A549 (cell line): ENCODE results near the gene CDIP1.

Experiments
- CHD2 ChIP-seq: fragments of 150-350 bp; IDR thresholded peaks from 2 replicates; pipeline ENCODE4 v1.6.1; 2014; ENCODE audit warnings: low read length; ENCODE audit not compliant: partially characterized antibody
- HOXA7 ChIP-seq: fragments of 250-450 bp; sonication (Bioruptor Pico); IDR thresholded peaks from 2 replicates; pipeline ENCODE4 v1.5.0; 2020; ENCODE audit warnings: mild to moderate bottlenecking, moderate library complexity
- JUN ChIP-seq, 2 experiments: fragments of >200 bp; sonication (Bioruptor Twin); formaldehyde crosslinking; IDR thresholded peaks; 2 replicates in 1 of 2; 3 replicates in 1 of 2; pipeline ENCODE4 v1.6.1; 2016 to 2017
- MYC ChIP-seq: IDR thresholded peaks from 2 replicates; pipeline ENCODE4 v1.6.1; 2012; ENCODE audit warnings: mild to moderate bottlenecking, inconsistent platforms, low read length, improper control_type of control experiment, borderline replicate concordance
- POLR2A ChIP-seq: IDR thresholded peaks from 2 replicates; pipeline ENCODE4 v1.6.1; 2012; ENCODE audit warnings: mild to moderate bottlenecking, low read length
- TF ChIP-seq, protein P1 (sequence below): fragments of >200 bp; sonication (Bioruptor Twin); formaldehyde crosslinking; IDR thresholded peaks from 3 replicates; pipeline ENCODE4 v1.5.1; 2016

GRCh38 chr16:4564661-4565267 lies 26.2 kb upstream of the CDIP1 start:
- no peak for TF ChIP-seq CHD2
- TF ChIP-seq MYC, result no peak
- TF ChIP-seq JUN (IDR thresholded peaks at IDR 0.05), result no peak
- TF ChIP-seq POLR2A, result no peak
- TF ChIP-seq HOXA7 (CRISPR knock-in tag), result no peak
- TF ChIP-seq, protein P1, sequence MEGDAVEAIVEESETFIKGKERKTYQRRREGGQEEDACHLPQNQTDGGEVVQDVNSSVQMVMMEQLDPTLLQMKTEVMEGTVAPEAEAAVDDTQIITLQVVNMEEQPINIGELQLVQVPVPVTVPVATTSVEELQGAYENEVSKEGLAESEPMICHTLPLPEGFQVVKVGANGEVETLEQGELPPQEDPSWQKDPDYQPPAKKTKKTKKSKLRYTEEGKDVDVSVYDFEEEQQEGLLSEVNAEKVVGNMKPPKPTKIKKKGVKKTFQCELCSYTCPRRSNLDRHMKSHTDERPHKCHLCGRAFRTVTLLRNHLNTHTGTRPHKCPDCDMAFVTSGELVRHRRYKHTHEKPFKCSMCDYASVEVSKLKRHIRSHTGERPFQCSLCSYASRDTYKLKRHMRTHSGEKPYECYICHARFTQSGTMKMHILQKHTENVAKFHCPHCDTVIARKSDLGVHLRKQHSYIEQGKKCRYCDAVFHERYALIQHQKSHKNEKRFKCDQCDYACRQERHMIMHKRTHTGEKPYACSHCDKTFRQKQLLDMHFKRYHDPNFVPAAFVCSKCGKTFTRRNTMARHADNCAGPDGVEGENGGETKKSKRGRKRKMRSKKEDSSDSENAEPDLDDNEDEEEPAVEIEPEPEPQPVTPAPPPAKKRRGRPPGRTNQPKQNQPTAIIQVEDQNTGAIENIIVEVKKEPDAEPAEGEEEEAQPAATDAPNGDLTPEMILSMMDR, result no peak
